ENCODE data around the gene PLIN5. TPM values are rescaled to one million over a fixed set of nuclear protein-coding genes. Genes with fewer than 3 reads are reported as not detected.
A peak's percentile ranks its signal among the peaks of the same experiment; 100 is the strongest.

The PLIN5 gene
- total and polyA plus RNA-seq, 10 donors = 0.82 to 18.4 (median 7.5) TPM

DNA sequence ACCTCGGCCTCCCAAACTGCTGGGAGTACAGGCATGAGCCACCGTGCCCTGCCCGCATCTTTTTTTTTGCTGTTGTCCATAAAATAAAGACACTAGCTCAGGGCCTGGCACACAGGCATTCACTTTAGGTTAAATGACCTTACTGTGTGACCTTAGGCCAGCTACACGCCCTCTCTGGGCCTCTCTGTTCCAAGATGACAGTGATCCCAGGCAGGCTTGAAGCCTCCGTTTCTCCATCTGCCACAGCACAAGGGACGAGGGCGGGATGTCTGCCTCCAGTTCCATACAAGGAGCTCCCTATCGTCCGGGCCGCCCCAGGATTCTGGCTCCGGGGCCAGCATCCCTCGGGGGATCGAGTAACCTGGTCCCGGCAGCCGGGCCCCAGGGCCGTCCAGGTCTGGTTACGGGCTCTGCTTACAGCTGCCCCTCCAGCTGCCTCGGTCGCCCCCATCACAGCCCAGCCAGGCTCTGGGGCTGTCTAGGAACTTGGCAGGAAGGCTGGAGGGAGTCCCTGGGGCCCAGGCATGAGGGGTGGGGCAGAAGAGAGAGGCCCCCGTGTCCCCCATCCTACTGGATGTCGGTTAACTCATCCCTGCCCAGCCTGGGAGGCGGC is 36.4 kb upstream of the PLIN5 start:
- H3K27me3 ChIP-seq (replicated peaks in 1 of 7) = peaks cover 0 to 42% (median 12%) of the 10 kb centered on the region in 7 donors
- intact Hi-C loops (cut with DNase I; ENCODE audit: low total_unique reads) = no loop called here
- WGBS, 5 donors = 71 to 79% (median 72%) methylated on average over 11 to 22 of the region's 22 CpGs

DNA sequence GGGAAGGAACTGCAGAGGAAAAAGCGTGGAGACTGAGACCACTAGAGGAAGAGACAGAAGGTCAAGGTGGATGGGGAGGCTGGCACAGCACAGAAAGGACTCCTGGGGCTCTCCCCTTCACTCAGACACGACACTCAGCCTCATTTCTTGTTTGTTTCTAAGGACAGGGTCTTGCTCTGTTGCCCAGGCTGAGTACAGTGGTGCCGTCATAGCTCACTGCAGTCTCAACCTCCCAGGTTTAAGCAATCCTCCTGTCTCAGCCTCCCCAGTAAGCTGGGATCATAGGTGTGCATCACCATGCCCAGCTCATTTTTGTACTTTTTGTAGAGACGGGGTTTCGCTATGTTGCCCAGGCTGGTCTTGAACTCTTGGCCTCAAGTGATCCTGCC is 35.9 kb upstream of the PLIN5 start:
- Histone ChIP-seq H3K4me3 (no peak overlapping the region), H3K27me3 (replicated peaks in 1 of 7) (peaks cover 0 to 39% (median 12%) of the 10 kb centered on the region in 7 donors), H3K27ac (peak overlapping the region in 1 of 8 donors; percentile 33), H3K9me3 (no peaks in the 10 kb centered on the region), H3K36me3 (no peaks in the 10 kb centered on the region), H3K4me1 (peaks cover 0 to 58% (median 28%) of the 10 kb centered on the region in 6 donors)
- WGBS, 5 donors = 69 to 87% (median 79%) methylated on average over 5 of the region's 5 CpGs
- intact Hi-C loops (cut with DNase I; ENCODE audit: low total_unique reads) = no loop called here
- DNase-seq = no peak
- TF ChIP-seq POLR2AphosphoS5 (IDR thresholded peaks at IDR 0.05) = no peak
- no peak for TF ChIP-seq POLR2A (IDR thresholded peaks at IDR 0.05)
- TF ChIP-seq, protein P1, sequence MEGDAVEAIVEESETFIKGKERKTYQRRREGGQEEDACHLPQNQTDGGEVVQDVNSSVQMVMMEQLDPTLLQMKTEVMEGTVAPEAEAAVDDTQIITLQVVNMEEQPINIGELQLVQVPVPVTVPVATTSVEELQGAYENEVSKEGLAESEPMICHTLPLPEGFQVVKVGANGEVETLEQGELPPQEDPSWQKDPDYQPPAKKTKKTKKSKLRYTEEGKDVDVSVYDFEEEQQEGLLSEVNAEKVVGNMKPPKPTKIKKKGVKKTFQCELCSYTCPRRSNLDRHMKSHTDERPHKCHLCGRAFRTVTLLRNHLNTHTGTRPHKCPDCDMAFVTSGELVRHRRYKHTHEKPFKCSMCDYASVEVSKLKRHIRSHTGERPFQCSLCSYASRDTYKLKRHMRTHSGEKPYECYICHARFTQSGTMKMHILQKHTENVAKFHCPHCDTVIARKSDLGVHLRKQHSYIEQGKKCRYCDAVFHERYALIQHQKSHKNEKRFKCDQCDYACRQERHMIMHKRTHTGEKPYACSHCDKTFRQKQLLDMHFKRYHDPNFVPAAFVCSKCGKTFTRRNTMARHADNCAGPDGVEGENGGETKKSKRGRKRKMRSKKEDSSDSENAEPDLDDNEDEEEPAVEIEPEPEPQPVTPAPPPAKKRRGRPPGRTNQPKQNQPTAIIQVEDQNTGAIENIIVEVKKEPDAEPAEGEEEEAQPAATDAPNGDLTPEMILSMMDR (IDR thresholded peaks at IDR 0.05 in 8 of 11, conservative IDR thresholded peaks at IDR 0.05 in 3 of 11) = no peak

More for the DNA sequence above, 36.4 kb upstream of the PLIN5 start:
- H3K27ac ChIP-seq = peak overlapping the region in 1 of 8 donors; percentile 33
- H3K36me3 ChIP-seq = no peaks in the 10 kb centered on the region
- no peaks in the 10 kb centered on the region for H3K9me3 ChIP-seq
- DNase-seq = no peak
- no peak overlapping the region for H3K4me3 ChIP-seq
- H3K4me1 ChIP-seq = peaks cover 0 to 57% (median 29%) of the 10 kb centered on the region in 6 donors
- TF ChIP-seq POLR2AphosphoS5 (IDR thresholded peaks at IDR 0.05) (no peak), POLR2A (IDR thresholded peaks at IDR 0.05) (no peak)
- TF ChIP-seq, protein P1 (IDR thresholded peaks at IDR 0.05 in 8 of 11, conservative IDR thresholded peaks at IDR 0.05 in 3 of 11) = no peak

DNA sequence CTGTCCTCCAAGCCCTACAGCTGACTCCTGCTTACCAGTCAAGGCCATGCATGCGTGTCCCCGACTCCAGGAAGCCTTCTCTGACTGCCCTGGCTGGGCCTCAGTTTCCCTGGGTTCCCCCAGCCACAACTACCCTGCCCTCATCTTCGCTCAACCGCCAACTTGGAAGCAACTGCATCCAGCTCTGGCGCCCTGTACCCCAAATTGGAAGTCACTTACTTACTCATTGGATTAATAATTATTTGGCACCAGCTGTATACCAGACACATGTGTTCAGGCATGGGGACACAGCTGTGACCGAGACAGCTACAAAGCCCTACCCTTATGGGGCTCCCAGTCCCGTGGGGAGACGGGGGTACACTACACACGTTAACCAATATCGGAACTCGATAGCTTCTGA is 35.4 kb upstream of the PLIN5 start:
- H3K4me1 ChIP-seq = peaks cover 0 to 58% (median 25%) of the 10 kb centered on the region in 6 donors
- intact Hi-C loops (cut with DNase I; ENCODE audit: low total_unique reads) = no loop called here
- H3K4me3 ChIP-seq = no peak overlapping the region
- no peak for DNase-seq
- 79 to 86% (median 84%) methylated on average over 11 of the region's 11 CpGs for WGBS, 5 donors
- peaks cover 0 to 34% (median 8%) of the 10 kb centered on the region in 7 donors for H3K27me3 ChIP-seq (replicated peaks in 1 of 7)
- no peaks in the 10 kb centered on the region for H3K9me3 ChIP-seq
- H3K27ac ChIP-seq = peak overlapping the region in 1 of 8 donors; percentile 33
- no peaks in the 10 kb centered on the region for H3K36me3 ChIP-seq
- TF ChIP-seq POLR2AphosphoS5 (IDR thresholded peaks at IDR 0.05) = no peak
- TF ChIP-seq, protein P1 (IDR thresholded peaks at IDR 0.05 in 8 of 11, conservative IDR thresholded peaks at IDR 0.05 in 3 of 11) = no peak
- TF ChIP-seq POLR2A (IDR thresholded peaks at IDR 0.05) = no peak

DNA sequence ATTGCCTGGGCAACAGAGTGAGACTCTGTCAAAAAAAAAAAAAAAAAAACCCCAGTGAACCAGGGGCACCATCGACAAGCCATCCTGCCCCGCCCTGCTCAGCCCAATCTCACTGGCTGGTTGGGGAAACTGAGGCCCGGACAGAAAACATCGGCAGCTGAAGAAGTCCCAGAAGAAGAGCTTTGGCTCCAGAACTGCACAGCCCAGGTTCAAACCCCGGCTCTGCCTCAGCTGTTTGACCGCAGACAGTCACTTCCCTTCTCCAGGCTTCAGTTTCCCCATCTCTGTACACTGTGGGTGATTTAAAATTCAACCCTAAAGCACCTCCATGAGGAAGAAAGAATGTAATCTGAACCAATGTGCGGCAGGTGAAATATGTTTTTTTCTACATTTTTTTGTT is 33.9 kb upstream of the PLIN5 start:
- TF ChIP-seq POLR2AphosphoS5 (IDR thresholded peaks at IDR 0.05) (no peak), POLR2A (IDR thresholded peaks at IDR 0.05) (no peak)
- TF ChIP-seq, protein P1 (IDR thresholded peaks at IDR 0.05 in 8 of 11, conservative IDR thresholded peaks at IDR 0.05 in 3 of 11) = no peak
- no peak overlapping the region for H3K4me3 ChIP-seq
- intact Hi-C loops (cut with DNase I; ENCODE audit: low total_unique reads) = loop anchor here (5.0 kb wide), 1 partner anchor 68 kb away; the partner anchor contains the start of gene TNFAIP8L1

More for the DNA sequence above, 33.9 kb upstream of the PLIN5 start:
- Histone ChIP-seq H3K4me1 (peaks cover 0 to 58% (median 21%) of the 10 kb centered on the region in 6 donors), H3K36me3 (no peaks in the 10 kb centered on the region), H3K27me3 (replicated peaks in 1 of 7) (peaks cover 0 to 19% (median 0%) of the 10 kb centered on the region in 7 donors), H3K9me3 (no peaks in the 10 kb centered on the region), H3K27ac (peak overlapping the region in 2 of 8 donors; percentile 29 to 56)
- no peak for DNase-seq
- WGBS, 5 donors = 47 to 69% (median 55%) methylated on average over 7 of the region's 7 CpGs
